AG04450 (cell line): ENCODE results near the gene FRAS1. TPM values are rescaled to one million over a fixed set of nuclear protein-coding genes. Genes with fewer than 3 reads are reported as not detected.

Experiments
- CTCF ChIA-PET: fragments of 300-600, 350-600 bp; formaldehyde crosslinking; extraction: SDS; loops from one replicate; lab custom pipeline; 2022; ENCODE audit warnings: antibody characterized with exemption, inconsistent platforms; lab: Charles Lee
- POLR2A ChIA-PET: fragments of 350-600 bp; formaldehyde crosslinking; extraction: SDS; loops from one replicate; lab custom pipeline; 2021; ENCODE audit warnings: antibody characterized with exemption, inconsistent platforms; lab: Yijun Ruan, JAX
- DNase-seq: peaks from one replicate; pipeline ENCODE4 v3.0.0-alpha.2; 2011; ENCODE audit warnings: low read depth, low spot score
- H3K27ac ChIP-seq: one replicate; pipeline ENCODE4 v1.5.1; 2012; ENCODE audit warnings: low read depth, low read length, control low read depth
- H3K27me3 ChIP-seq: one replicate; pipeline ENCODE4 v1.6.0; 2012; ENCODE audit warnings: low read length; ENCODE audit not compliant: control insufficient read depth, insufficient read depth
- H3K4me3 ChIP-seq: 2 replicates; pipeline ENCODE4 v1.5.1; 2011; ENCODE audit warnings: mild to moderate bottlenecking, low read depth, low read length, control low read depth
- H3K9me3 ChIP-seq: 2 replicates; pipeline ENCODE4 v1.5.1; 2012; ENCODE audit warnings: low read length; ENCODE audit not compliant: control insufficient read depth, insufficient read depth
- polyA plus RNA-seq: library from polyadenylated mRNA; depleted of rRNA; stranded (reverse); fragments of >200 nt; gene quantifications from 2 replicates; pipeline ENCODE4 v1.2.3, GENCODE V29; 2011
- TF ChIP-seq, protein P1 (sequence below): IDR thresholded peaks from 2 replicates; pipeline ENCODE4 v1.5.1; 2011; ENCODE audit warnings: low read depth, low read length, control low read depth, inconsistent platforms

Gene FRAS1
- polyA plus RNA-seq, 1 experiment, result 0.21 TPM

- CTCF ChIA-PET, result no interaction called here
- TF ChIP-seq, protein P1, sequence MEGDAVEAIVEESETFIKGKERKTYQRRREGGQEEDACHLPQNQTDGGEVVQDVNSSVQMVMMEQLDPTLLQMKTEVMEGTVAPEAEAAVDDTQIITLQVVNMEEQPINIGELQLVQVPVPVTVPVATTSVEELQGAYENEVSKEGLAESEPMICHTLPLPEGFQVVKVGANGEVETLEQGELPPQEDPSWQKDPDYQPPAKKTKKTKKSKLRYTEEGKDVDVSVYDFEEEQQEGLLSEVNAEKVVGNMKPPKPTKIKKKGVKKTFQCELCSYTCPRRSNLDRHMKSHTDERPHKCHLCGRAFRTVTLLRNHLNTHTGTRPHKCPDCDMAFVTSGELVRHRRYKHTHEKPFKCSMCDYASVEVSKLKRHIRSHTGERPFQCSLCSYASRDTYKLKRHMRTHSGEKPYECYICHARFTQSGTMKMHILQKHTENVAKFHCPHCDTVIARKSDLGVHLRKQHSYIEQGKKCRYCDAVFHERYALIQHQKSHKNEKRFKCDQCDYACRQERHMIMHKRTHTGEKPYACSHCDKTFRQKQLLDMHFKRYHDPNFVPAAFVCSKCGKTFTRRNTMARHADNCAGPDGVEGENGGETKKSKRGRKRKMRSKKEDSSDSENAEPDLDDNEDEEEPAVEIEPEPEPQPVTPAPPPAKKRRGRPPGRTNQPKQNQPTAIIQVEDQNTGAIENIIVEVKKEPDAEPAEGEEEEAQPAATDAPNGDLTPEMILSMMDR, result no peak
- POLR2A ChIA-PET, result no interaction called here
- no peaks in the 10 kb centered on the region for H3K9me3 ChIP-seq
- H3K27ac ChIP-seq, result no peak overlapping the region
- H3K27me3 ChIP-seq, result no peaks in the 10 kb centered on the region
- no peak overlapping the region for H3K4me3 ChIP-seq
- no peak for DNase-seq
Observed at GRCh38 chr4:78222575-78223186, 165.6 kb downstream of the FRAS1 start.

GRCh38 chr4:78225236-78225635 is 168.1 kb downstream of the FRAS1 start:
- ChIA-PET CTCF (no interaction called here), POLR2A (no interaction called here)
- TF ChIP-seq, protein P1, result no peak
- Histone ChIP-seq H3K27ac (no peak overlapping the region), H3K27me3 (no peaks in the 10 kb centered on the region), H3K9me3 (no peaks in the 10 kb centered on the region), H3K4me3 (no peak overlapping the region)
- no peak for DNase-seq

DNA sequence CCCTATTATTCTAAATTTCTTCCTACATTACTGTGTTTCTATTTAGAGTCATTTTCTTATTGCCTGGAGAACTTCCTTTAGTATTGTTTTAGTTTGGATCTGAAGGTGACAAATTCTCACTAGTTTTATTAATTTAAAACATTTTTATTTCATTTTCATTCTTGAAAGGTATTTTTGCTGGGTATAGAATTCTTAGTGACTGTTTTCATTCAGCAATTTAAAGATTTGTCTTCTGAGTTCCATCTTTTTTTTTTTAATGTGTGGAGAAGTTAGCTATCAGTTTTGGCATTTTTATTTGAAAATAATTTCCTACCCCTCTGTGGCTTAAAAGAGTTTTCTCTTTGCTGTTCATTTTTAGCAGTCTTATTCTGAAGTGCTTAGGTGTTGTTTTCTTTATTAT is 169.2 kb downstream of the FRAS1 start:
- TF ChIP-seq, protein P1, result no peak
- POLR2A ChIA-PET, result no interaction called here

DNA sequence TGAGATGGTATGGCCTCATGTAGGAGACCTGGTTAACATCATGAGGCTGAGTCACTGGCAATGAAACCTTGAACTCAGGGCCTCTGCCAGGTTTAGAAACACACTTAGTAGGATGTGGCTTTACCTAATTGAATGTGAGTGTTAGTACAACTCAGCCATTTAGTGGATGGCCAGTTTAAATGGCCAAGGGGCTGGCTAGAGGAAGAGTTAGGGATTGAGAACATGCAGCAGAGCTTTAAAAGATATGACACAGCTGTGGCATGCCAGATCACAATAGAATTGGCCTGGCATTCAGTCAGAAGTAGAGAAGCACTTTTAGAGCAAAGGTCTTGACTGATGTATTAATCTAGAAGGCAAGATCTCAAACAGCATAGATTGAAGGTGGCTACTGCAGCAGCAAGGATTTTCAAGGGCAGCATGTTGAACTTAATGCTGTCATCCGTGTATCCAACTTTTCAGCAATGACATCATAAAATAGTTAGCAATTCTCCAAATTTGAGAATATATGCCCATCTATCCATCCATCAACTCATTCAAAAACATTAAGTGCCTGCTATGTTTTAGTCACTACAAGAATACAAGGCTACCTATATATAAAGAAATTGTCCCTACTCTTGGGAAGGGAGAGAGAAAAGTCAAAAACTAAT is 170.4 kb downstream of the FRAS1 start:
- no peak for DNase-seq
- ChIA-PET CTCF (no interaction called here), POLR2A (no interaction called here)
- Histone ChIP-seq H3K4me3 (no peak overlapping the region), H3K27ac (no peak overlapping the region), H3K9me3 (no peaks in the 10 kb centered on the region), H3K27me3 (no peaks in the 10 kb centered on the region)
- TF ChIP-seq, protein P1, result no peak

More for the DNA sequence above, 169.2 kb downstream of the FRAS1 start:
- no peak overlapping the region for H3K27ac ChIP-seq
- no peaks in the 10 kb centered on the region for H3K9me3 ChIP-seq
- no peaks in the 10 kb centered on the region for H3K27me3 ChIP-seq
- DNase-seq, result no peak
- H3K4me3 ChIP-seq, result no peak overlapping the region
- CTCF ChIA-PET, result no interaction called here

DNA sequence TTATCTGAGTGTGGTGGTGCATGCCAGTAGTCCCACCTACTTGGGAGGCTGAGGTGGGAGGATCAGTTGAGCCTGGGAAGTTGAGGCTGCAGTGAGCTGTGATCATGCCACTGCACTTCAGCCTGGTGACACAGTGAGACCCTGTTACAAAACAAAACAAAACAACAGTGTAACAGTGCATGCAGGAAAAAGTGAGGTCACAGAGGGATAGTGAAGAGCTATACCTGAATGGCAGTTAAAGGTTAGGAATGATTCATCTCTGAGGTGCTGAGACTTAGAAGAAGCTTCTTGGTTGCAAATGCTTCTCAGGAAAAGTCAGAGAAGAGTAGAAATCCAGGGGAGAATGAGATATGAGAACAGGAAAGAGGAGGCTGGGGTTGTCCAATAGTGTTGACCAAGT is 178.7 kb downstream of the FRAS1 start:
- no peaks in the 10 kb centered on the region for H3K27me3 ChIP-seq
- H3K27ac ChIP-seq, result no peak overlapping the region
- TF ChIP-seq, protein P1, result no peak
- ChIA-PET POLR2A (no interaction called here), CTCF (no interaction called here)
- H3K4me3 ChIP-seq, result no peak overlapping the region
- DNase-seq, result no peak
- no peaks in the 10 kb centered on the region for H3K9me3 ChIP-seq
